NK-92 (cell line): Measurements from ENCODE around the gene CALCOCO1.
A peak's percentile ranks its signal among the peaks of the same experiment; 100 is the strongest.
"Not testable (repeated sequence)": the region's sequence is repeated elsewhere in the genome, so short reads cannot be mapped to it uniquely, and the experiment has no call there.

Source experiments
- DNase-seq: peaks from one replicate; lab custom pipeline; 2025; ENCODE audit not compliant: unreplicated experiment; lab: John Stamatoyannopoulos, UW

CALCOCO1 gene, protein sequence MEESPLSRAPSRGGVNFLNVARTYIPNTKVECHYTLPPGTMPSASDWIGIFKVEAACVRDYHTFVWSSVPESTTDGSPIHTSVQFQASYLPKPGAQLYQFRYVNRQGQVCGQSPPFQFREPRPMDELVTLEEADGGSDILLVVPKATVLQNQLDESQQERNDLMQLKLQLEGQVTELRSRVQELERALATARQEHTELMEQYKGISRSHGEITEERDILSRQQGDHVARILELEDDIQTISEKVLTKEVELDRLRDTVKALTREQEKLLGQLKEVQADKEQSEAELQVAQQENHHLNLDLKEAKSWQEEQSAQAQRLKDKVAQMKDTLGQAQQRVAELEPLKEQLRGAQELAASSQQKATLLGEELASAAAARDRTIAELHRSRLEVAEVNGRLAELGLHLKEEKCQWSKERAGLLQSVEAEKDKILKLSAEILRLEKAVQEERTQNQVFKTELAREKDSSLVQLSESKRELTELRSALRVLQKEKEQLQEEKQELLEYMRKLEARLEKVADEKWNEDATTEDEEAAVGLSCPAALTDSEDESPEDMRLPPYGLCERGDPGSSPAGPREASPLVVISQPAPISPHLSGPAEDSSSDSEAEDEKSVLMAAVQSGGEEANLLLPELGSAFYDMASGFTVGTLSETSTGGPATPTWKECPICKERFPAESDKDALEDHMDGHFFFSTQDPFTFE

DNA sequence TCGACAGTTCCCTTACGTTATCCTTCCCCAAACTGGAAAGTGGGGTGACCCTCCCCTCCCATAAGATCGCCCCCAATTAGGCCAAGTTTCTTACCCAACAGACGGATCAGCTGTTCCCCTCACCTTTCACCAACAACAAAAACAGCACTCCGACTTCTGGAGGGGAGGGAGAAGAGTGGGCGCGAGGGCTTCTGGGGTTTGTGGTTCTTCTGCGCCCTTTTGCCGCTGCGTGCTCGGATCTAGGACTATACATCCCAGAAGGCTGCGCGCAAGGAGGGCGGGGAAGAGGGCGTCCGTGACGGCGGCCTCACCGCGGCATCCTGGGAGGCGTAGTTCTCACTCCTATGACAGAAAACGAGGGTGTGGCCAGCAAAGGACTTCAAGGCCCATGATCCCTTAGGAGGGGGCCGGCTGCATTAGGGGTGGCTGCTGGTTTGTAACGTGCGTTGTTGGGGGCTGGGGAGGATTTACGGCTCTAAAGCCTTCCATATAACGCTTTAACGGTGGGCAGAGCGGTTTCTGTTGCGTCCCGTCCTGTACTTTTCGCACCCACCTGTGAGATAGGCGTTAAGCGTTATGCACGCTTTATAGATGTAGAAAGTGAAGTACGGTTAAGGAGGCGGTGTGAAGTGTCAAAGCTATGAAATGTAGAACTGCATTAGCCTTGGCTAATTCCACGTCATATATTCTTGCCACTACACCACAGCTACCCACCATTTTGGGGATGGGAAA, at the start of gene CALCOCO1:
Gene CALCOCO1 (minus strand): TSS at position 143 of the 732 bp plus-strand sequence. CDS start 2,210 bp downstream, outside the sequence.
- DNase-seq: peak; percentile 82

DNA sequence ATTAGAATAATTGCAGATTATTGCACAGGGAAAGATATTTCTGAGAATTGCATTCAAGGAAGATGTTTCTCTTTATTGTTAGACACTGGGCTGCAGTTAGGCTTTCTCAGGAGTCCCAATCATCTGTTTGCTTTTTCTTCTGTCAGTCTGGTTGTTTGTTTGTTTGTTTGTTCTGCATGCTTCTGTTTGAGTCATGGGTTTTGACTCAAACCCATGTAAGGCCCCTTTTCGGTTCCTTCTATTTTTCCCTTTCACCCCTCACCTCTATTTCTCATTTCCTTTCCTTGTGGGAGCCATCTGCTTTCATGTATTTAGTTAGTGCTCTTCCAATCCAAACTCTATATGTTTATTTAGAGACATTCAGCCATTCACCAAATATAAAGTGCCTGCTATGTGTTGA, 49.6 kb upstream of the CALCOCO1 start:
- no peak for DNase-seq

DNA sequence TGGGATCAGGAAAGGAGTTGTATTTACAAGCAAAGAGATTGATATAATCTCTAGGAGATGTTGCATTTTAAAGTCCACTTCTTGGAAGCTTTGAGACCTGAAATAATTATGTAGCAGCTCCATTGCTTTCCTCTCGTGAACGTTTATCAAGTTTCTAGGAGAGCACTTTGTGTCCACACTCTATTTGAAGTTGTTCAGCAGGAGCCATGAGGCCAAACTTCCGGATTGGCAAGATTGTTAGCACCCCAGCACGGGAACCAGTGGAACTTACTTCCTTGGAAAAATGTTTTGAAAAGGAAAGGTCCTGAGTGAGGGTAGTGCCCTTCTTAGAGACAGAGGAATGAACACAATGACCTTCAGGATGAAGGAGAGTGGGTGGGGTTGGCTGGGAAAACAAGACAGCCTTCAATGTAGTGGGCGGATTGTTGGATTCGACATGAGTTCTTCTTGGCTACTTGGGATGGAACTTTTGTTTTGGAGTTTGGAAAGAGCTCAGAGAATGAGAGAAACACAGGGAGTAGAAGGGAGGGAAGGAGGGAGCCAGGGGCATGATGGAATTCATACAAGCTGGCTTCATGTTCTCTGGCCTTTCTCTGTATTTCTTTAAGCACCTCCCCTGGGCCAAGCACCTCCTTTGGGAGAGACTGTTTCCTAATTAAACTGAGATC, 48.4 kb upstream of the CALCOCO1 start:
- no peak for DNase-seq

DNA sequence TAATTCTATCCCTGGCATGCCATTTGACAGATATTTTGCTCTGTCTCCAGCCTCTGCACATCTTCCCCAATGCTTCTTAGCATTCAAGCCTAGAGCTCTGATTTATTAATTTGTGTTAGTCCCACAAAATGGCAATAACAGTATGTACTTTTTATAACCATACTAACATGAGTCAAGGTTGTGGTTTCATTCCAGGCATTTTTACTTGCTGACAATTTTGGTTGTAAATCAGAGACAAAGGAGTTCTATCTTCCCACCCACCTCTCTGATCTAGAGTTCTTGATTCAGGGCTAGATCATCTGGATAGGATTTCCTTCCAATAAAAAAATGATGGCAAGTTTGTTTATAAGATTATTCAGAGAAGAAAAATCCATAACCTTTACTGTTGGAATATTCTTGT, 43.0 kb upstream of the CALCOCO1 start:
- DNase-seq: no peak

DNA sequence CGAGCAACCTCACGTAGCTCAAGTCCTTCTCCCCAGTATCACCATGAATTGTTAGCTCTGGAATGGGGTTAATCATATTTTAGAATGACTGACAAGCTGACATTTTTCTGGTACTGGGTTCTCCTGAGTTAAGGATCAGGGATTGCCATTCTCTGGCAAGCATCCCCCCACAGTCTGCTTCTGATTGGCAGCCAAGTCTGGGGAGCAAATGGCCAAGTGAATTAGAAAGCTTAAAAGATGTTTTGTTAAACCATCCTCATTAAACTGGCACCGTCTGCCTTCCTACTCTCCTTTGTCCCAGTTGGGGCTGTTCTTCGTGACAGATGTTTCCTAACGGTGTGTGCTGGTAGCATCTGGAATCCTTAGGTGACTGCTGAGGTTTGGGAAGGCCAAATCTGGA, 41.7 kb upstream of the CALCOCO1 start:
- no peak for DNase-seq

DNA sequence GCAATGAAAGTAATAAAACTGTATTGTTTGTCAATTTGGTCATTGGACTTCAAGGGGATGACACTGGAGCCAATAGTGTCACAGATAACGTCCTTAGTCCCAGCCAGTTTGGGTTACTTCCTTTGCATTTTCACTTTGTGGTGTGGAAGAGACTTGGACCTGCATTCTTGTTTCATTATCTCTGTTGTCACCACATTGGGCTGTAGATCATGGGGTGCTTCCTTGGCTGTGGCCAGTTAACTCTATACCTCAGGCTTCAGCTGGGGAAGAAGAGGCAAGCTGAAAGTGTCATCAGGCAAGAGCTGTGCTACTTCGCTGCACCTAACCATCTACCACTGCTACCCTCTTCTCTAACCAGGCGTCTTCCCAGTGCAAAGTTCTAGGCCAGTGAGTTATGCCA, 39.6 kb upstream of the CALCOCO1 start:
- DNase-seq: no peak

DNA sequence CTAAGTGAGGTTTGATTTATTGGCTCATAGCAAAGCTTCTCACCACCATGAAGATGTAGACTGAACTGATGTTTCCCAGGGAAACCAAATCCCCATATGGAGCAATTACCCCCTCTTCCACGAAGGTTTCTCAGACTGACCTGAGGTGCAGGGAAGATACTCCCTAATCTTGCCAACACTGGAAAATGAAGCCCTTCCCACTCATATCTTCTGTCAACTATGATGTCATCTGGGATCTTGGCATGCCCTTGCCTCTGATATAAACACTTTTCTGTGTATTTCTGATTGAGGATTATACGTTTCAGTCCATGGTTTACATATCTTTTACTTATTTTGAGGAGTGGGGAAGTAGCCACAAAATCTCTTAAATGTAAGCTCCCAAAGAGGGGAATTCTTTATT, 38.6 kb upstream of the CALCOCO1 start:
- no peak for DNase-seq

DNA sequence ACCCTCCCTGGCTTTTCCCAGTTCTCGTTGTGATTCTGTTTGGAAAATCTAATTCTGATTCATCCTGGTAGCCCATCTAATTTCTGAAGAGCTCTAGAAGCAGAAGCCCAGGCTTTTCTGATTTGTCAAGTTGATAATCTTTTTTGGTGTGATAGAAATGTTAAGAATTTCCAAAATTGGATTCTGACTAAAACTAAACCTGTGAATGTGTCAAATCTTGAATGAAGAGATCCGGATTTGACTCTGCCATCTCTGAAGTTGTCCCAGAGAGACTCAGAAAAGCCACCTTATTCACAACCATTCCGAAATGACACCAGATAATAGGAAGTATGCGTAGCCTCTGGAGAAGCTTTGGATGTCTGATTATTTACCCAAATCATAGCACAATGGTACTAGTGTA, 37.4 kb upstream of the CALCOCO1 start:
- DNase-seq: no peak

DNA sequence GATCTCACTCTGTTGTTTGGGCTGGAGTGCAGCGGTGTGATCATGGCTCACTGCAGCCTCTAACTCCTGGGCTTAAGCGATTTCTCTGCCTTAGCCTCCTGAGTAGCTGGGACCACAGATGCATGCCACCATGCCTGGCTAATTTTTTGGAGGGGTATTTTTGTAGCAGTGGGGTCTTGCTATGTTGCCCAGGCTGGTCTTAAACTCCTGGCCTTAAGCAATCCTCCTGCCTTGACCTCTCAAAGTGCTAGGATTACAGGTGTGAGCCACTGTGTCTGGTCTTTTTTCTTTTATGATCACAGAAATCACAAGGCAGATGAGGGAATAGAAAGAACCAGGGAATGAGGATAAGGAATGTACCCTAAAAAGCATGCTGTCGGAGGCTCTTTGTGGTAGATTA, 35.5 kb upstream of the CALCOCO1 start:
- not testable (repeated sequence) for DNase-seq

DNA sequence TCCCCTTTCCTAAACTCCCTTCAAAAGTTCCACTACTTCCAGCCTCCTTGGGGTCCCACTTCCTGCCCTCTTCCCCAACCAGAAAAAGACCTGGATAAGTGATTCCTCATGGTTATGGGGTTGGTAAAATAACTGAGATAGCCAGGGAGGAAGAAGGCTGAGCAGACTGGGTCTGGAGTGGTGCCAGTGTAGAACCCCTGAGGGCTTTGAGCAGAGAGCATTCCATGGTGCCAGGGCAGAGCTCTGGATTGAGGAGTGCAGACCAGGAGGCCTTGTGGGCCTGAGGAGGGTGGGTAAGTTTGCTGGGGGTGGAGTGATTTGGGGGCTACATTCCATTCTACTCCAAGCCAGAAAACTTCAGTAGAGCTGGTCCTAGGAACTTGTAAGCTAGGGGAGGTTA, 34.1 kb upstream of the CALCOCO1 start:
- DNase-seq: no peak

DNA sequence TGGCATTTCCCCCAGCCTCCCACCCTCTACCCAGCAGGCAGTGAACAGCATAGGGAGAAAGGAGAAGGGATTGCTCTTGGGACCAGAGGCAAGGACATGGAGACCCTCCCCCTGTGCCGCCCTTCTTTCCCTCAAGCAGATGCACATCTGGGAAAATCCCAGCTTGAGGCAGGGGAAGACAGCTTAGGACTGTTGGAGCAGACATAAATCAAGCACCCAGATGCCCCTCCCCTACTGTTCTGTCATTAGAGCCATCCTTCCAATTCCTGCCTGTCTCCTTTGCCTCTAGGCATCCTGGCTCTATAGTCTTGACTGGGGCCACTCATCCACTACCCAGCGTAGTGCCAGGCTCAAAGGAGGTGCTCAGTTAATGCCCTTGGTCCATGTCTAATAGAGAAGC, 32.0 kb upstream of the CALCOCO1 start:
- DNase-seq: no peak

DNA sequence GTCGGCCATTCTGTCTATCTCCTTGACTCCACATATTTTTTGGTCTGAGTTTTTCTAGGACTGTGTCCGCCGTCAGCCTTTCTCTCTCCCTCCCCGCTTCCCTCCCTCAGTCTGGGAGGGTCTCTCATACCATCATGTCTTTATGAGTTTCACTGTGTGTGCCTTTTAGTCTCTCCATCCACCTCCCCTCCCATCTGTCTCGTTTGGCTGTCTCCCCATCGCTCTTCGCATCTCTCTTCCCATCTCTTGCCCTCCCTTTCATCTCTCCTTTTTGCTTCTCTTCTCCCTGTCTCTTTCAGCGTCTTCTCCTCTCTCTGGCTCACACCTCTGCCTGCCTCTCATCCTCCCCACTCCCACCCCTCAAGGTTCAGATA, 31.5 kb upstream of the CALCOCO1 start:
- DNase-seq: no peak

DNA sequence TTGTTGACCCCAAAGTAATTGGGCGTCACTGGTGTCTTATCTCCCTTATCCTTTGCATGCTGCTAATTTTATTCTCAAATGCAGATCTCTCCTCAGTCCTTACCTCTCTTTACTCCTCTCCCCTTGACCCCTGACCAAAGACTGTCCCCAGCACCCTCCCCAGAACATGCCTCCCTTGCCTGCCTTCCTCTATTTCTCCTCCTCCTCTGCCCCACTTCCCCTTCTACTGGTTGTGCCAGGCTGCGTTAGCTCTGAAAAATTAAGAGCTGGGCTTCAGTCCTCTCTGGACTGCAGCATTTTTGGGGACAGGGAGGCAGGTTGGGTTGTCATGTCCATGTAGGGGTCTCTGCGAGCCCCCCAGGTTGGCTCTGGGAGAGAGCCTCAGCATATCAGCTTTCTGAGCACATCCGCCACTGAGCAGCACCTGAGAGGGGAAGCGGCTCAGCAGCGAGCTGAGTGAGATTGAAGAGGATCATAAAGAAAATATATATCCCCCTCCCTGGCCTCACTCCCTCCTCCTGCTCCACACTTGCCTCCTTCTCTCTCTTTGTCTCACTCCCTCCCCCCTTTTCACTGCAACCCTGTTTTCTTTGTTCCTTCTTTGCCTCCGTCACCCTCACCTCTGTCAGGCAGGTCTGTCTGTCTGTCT, 31.0 kb upstream of the CALCOCO1 start:
- no peak for DNase-seq

DNA sequence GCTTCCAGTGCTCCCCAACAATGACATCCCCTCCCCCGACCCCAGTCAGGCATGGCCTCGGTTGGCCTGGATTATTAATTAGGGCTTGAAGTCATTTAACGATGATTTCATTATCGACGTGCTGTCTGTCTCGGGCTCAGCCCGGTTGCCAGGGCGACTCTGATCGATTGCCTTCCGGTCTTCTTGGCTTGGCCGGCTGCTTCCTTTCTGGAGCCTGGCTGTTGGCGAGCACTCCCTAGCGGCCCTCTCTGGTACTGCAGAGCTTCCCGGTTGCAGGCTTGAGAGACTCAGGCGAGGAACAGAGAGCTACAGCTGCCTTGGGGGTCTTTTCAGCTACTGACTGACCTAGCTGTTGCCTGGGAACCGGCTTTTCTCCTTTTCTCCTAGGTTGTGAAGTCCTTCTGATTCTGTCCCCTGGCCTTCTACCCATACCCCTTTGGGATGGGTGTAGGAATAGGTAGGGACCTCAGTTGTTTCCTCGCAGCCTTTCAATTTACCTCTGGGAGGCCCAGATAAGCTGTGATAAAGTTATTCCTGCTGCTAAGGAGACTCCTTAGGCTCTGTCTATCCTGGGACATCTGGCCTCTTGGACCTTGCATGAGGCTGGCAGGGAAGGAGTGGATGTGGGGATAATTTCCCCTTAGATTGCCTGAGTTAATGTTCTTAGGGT, 30.0 kb upstream of the CALCOCO1 start:
- no peak for DNase-seq

DNA sequence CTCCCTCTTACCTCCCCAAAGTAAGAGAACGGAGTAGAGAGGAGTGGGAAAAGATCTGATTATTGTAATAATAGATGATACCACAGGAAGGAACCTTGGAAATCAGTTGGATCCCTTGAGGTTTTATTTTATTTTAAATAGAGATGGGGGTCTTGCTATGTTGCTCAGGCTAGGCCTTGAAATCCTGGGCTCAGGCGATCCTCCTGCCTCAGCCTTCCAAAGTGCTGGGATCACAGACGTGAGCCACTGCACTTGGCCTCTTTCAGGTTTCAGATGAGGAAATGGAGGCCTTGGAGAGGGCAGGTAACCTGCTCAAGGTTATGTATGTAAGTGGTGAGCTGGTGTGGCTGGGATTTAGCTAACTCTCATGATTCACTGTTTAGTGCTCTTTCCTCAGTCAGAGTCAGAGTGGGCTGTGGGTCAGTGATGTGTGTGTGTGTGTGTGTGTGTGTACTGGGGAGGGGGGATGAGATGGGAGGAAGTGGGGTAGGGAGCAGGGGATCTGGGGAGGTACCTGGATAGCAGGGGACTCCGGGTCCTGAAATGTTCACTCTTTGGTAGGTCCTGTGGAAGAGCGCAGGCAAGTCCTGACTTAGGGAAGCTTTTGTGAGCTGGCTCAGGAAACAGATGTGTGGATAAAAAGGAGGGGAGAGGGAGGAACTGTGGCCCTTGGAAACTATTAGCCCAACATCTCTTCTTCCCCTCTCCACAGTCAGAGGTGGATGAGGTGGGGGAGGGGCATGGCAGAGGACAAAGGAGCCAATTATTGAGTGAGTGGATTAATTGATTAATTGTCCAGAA, 29.2 kb upstream of the CALCOCO1 start:
- no peak for DNase-seq

DNA sequence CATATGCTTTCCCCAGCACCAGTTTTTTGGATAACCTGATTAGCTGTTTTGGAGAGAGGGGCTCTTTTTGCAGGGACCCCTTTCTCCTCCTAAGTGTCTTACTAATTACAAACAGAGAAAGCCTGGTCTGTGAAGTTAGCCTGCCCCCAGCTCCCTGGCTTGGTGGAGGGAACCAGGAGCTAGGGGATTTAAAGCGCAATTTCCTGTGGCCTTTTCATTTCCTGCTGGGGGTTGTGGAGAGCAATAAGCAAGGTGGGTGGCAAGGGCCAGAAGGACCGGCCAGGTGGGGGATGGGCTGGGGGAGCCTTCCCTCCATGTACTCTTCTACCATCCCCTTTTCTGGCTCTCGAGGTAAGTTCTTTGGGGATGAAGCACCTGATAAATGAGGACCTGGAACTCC, 28.6 kb upstream of the CALCOCO1 start:
- DNase-seq: no peak

DNA sequence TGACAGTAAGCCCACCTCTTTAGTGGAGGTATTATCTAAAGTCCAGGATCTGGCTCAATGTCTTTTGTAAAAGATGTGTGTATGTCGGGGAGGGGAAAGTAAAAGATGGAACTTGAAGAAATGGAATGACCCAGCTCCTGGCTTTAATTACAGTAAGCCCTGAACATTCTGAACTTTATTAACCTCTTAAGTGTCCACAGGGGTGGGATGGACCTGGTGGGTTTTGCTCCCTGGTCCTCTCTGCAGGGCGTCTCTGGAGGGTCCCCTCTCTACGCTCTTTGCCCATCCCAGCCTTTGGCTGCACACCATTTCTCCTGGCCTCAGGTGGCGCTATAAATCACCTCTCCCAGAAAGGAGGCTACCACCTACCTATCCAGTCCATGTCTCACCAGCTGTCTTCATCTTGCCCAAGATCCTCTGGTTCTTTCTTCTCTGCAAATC, 28.2 kb upstream of the CALCOCO1 start:
- DNase-seq: no peak

DNA sequence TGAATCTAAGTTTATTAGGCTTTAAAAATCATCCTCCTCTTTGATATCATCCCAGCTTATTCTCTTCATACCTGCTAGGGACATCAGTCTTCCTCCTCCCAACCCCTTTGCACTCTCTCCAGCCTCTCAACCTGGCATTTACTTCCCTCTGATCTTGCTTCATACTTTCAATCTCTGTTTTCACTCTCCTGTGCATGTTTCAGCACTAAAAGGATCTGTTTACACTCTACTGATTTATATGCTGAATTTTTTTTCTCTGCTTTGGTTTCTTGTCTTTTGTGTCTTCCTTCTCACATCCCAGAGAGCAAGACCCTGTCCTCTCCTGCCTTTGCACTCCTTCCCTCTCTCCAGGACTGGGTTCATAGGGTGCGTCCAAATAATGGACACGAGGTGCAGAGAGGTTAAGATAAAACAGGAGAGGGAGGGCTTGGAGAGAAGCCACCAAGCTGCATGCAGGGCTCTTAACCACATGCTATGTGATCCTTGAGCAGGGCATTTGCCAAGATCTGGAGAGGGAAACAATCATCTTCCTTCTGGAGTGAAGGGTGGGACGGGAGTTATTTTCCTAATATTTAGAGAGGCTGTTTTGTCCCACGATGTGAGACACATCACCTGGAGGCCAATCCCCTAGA, 27.5 kb upstream of the CALCOCO1 start:
- no peak for DNase-seq

DNA sequence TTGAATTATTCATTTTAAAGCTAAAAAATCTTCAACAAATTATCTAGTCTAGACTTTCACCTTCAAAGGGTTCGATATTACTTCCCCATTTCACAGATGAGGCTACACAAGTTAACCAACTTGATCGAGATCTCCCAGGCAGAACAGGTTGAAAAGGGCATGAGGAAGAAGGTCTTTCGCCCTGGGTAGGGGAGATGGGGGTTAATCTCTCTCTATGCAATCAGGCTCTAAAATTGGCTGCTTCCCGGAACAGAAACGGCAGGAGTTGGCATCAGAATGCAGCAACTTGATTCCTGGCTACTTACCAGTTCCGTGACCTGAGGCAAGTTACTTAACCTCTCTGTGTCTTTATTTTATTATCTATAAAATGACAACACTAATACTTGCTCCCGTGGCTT, 26.9 kb upstream of the CALCOCO1 start:
- DNase-seq: no peak
